Activated CD4-positive, alpha-beta T cell treated with anti-CD3 and anti-CD28 coated beads, Interleukin-2, amount 50 U/mL, for 24 hours (primary cell): ENCODE measurements around the gene IFNA4.
"Not testable (repeated sequence)": the region's sequence is repeated elsewhere in the genome, so short reads cannot be mapped to it uniquely, and the experiment has no call there.

Experiments
- DNase-seq, 2 donors: peaks; one replicate each; pipeline ENCODE4 v3.0.0-alpha.2; 2020; ENCODE audit warnings: low read depth in 1 of 2, low spot score in 1 of 2

The IFNA4 gene

DNA sequence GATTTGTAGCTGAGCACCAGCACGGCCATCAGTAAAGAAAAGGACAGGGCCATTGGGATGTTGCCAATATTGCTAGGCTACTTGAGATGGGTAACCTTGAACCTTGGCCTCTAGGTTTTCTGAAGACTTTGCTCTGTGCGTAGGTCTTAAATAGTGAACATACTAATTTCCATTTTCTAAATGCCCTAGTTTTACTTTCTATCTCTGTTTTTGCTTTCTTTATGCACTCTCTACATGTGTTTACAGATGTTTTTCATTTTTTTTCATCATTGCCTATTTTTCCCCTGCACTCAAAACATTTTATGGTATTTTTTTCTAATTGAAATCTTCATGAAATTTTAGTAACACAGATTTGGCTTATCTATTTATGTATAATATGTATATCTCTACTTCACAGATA lies 20.8 kb downstream of the IFNA4 start, which contains the start of gene IFNA21:
IFNA21 (minus strand) TSS at position 101 of the 400 bp plus-strand sequence; CDS start at position 53, 48 bp downstream.
- DNase-seq: not testable (repeated sequence)

DNA sequence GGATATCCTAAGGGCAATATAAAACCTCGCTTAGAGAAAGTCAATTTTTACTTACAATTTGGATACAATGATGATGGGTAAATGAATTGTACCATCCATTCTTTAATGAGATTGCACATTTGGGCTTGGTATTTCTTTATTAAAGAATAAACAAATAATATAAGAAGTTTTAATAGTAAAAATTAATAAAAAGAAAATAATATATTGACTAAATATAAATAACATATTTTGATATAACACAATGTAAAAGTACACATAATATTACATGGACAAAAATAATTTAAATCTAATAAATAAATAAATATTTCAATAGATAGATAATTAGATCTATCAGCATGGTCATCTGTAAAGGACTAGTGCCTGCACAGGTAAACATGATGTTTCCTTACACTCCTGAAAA lies 21.9 kb downstream of the IFNA4 start:
- DNase-seq: no peak

DNA sequence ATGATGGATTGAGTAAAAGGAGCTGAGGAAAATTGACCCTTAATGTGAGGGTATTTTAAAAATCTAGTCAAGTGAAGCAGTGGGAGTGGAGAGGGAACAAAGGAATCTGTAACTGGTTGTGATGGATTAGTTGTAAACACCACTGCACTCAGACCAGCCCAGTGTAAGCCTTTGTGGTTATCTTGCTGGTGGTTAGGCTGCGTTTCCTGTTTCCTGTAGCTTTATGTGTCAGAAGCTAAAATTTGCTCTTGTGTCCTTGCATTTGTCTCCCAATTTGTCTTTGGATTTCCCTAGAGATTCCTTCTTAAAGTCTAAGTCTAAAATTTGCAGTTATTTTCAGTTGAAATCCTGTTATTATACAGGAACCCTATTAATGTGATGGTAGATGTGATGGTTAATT lies 27.2 kb downstream of the IFNA4 start:
- DNase-seq: no peak

DNA sequence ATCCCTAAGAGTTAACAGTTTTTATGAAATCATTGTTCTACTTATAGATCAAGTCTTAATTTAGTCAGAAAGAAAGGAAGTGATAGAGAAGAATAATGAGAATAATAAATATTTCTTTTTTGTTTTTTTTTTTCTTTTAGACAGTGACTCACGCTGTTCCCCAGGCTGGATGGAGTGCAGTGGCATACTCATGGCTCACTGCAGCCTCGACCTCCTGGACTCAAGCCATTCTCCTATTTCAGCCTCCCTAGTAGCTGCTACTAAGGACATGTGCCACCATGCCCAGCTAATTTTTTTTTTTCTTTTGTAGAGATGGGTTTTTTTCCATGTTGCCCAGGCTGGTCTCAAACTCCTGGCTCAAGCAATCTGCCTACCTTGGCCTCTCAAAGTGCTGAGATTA lies 31.9 kb downstream of the IFNA4 start:
- DNase-seq: no peak

DNA sequence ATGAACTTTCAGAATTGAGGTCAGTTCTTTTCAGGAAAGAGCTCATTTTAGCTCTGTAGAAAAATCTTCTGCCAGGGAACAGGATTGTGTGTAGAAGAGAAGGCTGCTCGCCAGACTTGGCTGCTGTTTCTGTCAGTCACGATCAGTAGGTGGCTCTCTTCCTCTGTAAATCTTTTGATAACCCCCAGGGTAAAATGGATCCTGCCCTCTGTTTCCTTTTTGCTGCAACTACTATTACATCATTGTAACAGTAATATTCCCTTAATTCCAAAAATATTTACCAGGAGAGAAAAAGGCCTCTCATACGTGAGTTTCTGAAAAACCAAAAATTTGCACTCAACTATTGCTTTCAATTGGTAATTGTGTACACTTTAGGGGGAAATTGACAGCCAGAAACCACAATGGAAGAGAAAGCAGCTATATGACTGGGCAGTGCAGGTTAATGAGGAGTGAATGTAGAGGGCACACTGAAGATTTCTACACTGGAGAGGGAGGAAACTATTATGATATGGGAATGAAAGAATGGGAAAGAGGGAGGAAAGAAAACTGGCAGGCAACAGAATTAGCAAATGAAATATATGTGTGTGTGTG lies 33.3 kb downstream of the IFNA4 start:
- DNase-seq: no peak

DNA sequence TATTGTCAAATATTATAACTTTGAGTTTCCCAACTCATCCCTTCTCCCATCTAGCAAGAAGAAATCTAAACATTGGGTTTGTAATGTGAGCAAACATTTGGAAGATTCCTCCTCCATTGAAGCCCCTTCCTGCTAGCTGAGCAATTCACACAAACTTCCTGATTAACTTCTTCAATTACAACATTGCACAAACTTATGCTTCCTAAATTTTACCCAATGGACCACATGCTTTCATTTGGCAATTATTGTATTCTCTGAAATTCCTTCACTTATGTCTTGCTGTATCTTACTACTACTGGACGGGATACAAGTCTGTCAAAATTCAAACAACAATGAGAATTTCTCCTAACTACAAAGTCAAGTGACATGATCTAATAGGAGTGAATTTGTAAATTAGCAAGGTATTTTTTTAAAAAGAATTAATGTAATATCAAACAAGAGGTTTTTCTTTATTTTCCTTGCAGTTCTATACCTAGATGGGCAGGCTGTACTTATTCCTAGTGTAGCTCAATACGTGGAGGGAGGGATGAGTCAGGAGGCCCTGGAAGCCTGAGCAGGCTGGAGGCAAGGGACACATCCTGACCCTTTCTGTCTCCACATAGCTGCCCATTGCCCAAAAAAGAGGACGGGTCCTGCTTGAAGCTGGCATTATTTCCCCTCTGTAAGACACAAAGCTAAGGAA lies 33.9 kb downstream of the IFNA4 start:
- DNase-seq: no peak

DNA sequence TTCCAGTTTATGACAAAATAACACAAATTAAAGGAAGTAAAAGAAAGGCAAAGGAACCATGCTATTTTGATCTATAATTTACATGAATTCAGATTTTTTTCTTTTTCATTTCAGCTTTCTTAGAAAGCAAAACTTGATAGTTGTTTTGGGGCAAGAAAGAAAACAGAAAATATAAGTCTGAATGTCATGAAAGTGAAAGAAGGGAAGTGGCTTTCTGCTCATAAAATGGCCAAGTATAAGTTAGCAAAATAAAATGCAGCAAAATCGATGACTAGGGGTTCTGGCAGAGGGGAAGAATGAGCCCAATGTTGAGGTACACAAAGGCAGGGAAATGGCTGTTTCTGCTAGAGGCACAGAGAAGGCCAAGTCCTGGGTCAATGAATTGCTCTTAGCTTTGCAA lies 42.8 kb downstream of the IFNA4 start:
- no peak for DNase-seq

DNA sequence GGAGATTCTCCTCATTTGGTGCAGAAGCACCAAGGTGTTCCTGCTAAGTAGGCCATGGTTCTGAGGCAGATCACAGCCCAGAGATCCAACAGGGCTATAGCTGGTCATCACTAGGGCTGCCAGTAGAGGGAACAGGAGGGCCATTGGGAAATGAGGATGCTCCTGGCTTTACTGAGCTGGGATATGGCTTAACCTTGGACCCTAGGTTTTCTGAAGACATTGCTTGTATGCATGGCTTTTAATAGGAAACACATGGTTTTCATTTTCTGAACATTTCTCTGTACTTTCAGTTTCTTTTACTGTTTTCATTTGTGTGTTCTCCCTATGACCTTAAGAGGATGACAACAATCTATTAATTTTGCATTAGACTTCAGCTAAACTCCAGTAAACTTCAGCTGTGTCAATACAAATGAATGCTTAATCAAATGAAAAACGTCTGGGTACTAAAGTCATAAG lies 45.9 kb downstream of the IFNA4 start, which contains the start of gene IFNW1:
IFNW1 (minus strand) TSS at position 406 of the 456 bp plus-strand sequence; CDS start at position 144, 262 bp downstream.
- DNase-seq: no peak

DNA sequence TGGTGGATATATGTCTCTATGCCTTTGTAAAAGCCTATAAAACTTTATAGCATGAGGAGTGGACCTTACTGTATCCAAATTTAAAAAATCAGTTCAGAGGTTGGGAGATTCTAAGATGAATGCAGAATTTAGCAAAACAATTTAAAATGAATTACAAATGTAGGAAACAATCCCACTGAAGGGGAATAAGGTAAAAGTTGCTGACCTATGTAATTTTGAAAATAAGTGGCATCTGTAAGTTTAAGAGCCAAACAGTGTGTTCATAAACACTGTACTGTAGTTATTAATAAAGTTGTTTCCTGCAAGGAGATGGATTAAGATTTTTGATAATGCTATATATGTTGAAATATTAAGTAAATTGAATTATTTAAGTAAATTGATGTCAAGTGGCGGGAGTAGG lies 50.4 kb downstream of the IFNA4 start:
- no peak for DNase-seq
